ENCODE measurements around the gene ATP6V1B1.

ATP6V1B1 gene

DNA sequence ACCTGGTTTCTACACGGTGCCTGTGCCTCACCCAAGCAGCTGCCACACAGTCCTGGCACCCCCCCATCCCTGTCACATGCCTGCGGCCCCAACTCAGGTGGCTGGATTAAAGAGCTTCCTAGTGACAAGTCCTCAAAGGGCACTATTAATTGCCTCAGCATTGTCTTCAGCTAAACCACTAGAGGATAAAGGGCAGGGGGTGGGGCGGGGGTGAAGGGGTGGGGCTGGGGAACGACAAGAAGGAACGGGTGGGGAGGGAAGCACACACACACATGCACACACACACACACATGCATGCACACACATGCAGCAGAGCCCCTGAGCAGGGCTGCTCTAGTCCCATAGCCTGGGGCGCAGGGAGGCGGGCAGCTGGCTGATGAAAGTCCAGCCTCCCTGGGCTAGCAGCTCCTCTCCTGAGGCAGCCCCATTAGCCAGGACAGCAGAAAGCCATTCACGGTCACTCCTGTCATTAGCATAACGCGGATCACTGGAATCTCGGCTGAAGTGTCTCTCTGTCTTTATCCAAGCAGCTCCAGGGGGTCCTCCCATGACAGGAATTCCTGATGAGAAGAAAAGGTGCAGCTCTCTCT, 66.4 kb downstream of the ATP6V1B1 start:
- TF ChIP-seq, protein P1, sequence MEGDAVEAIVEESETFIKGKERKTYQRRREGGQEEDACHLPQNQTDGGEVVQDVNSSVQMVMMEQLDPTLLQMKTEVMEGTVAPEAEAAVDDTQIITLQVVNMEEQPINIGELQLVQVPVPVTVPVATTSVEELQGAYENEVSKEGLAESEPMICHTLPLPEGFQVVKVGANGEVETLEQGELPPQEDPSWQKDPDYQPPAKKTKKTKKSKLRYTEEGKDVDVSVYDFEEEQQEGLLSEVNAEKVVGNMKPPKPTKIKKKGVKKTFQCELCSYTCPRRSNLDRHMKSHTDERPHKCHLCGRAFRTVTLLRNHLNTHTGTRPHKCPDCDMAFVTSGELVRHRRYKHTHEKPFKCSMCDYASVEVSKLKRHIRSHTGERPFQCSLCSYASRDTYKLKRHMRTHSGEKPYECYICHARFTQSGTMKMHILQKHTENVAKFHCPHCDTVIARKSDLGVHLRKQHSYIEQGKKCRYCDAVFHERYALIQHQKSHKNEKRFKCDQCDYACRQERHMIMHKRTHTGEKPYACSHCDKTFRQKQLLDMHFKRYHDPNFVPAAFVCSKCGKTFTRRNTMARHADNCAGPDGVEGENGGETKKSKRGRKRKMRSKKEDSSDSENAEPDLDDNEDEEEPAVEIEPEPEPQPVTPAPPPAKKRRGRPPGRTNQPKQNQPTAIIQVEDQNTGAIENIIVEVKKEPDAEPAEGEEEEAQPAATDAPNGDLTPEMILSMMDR (IDR thresholded peaks at IDR 0.05; ENCODE audit: low read depth, low read length), result no peak
- DNase-seq (ENCODE audit: low read depth in 2 of 2), result no peak
- no peak overlapping the region for H3K4me3 ChIP-seq (replicated peaks in 1 of 2; ENCODE audit: low read depth in 2 of 2, low read length in 2 of 2)

DNA sequence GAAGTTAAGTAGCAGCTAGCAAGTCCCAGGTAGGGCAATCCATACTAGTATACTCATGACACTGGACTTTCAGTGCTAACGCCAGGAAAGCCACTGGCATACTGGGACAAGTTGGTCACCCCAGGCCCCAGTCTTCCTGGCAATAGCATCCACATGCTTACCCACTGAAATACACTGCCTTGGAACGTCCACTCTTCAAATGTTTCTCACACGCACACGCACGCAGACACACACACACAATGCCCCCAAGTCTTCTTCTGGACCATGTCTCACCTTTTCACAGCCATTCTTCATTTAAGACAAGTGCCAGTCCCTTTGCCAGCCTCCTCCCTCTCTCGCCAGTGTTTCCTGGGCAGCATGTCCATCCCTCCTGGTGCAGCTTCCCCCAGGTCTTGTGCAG, 67.7 kb downstream of the ATP6V1B1 start:
- no peak overlapping the region for H3K4me3 ChIP-seq (replicated peaks in 1 of 2; ENCODE audit: low read depth in 2 of 2, low read length in 2 of 2)
- TF ChIP-seq, protein P1 (IDR thresholded peaks at IDR 0.05; ENCODE audit: low read depth, low read length), result no peak
- DNase-seq (ENCODE audit: low read depth in 2 of 2), result no peak

DNA sequence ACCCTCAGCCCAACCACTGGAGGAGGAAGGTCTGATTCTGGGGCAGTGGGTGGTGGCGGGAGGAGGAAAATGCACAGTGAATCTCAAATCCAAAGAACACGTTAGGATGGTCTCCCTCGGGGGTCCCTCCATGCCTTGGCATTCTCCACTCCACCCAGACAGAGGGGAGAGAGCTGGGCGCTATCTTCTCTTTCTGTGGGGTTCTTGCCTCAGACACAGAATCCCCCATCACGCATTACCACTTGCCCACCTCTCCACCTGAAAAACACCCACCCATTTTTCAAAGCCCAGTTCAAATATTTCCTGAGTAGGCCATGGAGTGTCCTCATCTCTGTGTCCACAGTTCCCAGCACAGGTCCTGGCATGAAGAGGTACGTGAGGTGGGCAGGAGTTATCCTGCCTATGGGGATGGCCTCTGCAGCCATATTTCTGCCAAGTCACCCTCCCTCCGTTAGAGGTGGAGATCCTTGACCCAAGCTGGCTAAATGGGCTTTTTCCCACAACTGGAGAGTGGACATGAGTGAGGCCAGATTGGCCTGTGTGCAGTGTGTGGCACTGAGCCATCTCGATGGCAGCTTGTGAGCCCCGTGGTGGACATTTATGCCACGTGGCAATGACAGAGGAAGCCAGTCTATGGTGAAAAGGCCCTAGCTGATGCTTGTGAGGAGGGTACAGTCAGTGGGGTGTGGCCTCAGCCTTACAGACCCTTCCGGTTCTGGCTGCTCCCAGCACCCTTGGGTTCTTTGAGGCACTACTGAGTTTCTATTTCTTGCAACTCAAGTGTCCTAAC, 68.5 kb downstream of the ATP6V1B1 start:
- no peak for DNase-seq (ENCODE audit: low read depth in 2 of 2)
- TF ChIP-seq, protein P1 (IDR thresholded peaks at IDR 0.05; ENCODE audit: low read depth, low read length), result no peak
- H3K4me3 ChIP-seq (replicated peaks in 1 of 2; ENCODE audit: low read depth in 2 of 2, low read length in 2 of 2), result no peak overlapping the region

DNA sequence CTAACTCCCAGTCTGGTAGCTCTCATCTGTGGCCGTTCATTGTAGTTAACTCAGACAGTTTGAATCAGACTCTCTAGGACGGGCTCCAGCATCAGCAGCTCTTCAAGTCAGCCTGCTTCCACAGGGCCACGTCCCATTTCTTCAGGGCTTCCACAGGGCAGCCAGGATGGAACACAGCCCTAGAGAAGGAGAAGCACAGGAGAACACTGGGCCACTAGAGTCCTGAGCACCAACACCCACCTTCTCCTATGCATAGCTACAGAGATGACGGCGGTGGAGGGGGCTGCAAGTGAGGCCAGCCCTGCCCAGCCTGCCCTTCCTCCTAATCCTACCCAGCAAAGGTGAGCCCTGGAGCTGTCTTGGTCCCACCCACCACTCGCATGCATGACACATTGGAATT, 69.2 kb downstream of the ATP6V1B1 start:
- TF ChIP-seq, protein P1 (IDR thresholded peaks at IDR 0.05; ENCODE audit: low read depth, low read length), result no peak
- no peak for DNase-seq (ENCODE audit: low read depth in 2 of 2)
- no peak overlapping the region for H3K4me3 ChIP-seq (replicated peaks in 1 of 2; ENCODE audit: low read depth in 2 of 2, low read length in 2 of 2)

DNA sequence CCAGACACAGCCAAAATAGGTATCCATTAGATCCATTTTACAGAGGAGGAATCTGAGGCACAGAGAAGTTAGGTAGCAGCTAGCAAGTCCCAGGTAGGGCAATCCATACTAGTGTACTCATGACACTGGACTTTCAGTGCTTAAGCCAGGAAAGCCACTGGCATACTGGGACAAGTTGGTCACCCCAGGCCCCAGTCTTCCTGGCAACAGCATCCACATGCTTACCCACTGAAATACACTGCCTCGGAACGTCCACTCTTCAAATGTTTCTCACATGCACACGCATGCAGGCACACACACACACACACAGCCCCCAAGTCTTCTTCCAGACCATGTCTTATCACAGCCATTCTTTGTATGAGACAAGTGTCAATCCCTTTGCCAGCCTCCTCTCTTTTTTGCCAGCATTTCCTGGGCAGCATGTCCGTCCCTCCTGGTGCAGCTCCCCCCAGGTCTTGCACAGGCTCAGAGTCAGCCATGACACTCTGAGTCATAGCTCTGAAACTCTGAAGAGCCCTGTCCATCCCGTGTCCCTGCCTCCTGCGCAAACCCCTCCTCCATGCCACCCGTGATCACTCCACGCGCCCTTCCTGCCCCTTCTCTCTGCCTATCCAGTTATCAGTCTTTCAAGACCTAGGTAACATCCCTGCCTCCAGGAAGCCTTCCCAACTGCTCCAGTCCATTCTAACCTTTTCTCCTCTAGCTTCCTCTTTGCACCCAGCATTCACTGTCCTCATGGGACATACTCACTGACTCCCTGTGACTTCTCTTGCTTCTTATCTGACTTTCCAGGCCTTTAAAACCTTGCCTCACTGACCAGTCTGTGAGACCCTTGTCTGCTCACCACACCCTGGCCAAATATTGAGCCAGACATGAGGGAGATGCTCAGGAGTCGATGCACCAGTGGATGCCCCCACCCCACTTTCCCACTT, 69.8 kb downstream of the ATP6V1B1 start:
- H3K4me3 ChIP-seq (replicated peaks in 1 of 2; ENCODE audit: low read depth in 2 of 2, low read length in 2 of 2), result no peak overlapping the region
- TF ChIP-seq, protein P1 (IDR thresholded peaks at IDR 0.05; ENCODE audit: low read depth, low read length), result no peak
- DNase-seq (ENCODE audit: low read depth in 2 of 2), result no peak

DNA sequence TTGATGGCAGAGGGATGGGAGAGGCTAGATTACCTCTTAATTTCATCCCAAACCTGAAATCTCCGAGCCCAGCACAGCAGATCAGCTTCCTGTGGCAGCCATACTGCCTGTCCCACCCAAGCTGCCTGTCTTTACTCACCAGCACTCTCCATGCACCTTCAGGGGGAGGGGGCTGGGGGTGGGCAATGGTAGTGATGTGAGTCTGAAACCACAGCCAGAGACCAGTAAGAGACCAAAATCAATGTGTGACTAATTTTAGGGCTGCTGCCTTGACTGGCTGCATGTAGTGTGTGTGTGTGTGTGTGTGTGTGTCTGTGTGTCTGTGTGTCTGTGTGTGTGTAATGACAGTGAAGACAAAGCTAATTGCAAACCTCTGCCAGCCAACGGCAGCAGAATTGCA, 70.6 kb downstream of the ATP6V1B1 start:
- TF ChIP-seq, protein P1 (IDR thresholded peaks at IDR 0.05; ENCODE audit: low read depth, low read length), result no peak
- no peak for DNase-seq (ENCODE audit: low read depth in 2 of 2)
- no peak overlapping the region for H3K4me3 ChIP-seq (replicated peaks in 1 of 2; ENCODE audit: low read depth in 2 of 2, low read length in 2 of 2)

Measured in cardiac fibroblast (primary cell).